HG03457 (cell line): ENCODE data around the gene CA10.

ENCODE experiments used
- ATAC-seq: cut with Tn5 transposase; IDR thresholded peaks from one replicate; pipeline ENCODE4 v1.9.1; 2021; ENCODE audit warnings: moderate number of reproducible peaks; ENCODE audit not compliant: unreplicated experiment

CA10 gene

GRCh38 chr17:51890710-51891109, 267.8 kb downstream of the CA10 start:
- ATAC-seq: no peak

GRCh38 chr17:51888816-51889215, 269.7 kb downstream of the CA10 start:
- ATAC-seq: no peak

- ATAC-seq: no peak
These were observed 281.5 kb downstream of the CA10 start for GRCh38 chr17:51876986-51877385.

GRCh38 chr17:51873302-51873701, 285.2 kb downstream of the CA10 start:
- no peak for ATAC-seq

GRCh38 chr17:51869387-51869786, 289.1 kb downstream of the CA10 start:
- ATAC-seq: no peak

- no peak for ATAC-seq
These were observed 297.5 kb downstream of the CA10 start for GRCh38 chr17:51860954-51861561.

- no peak for ATAC-seq
These were observed 301.4 kb downstream of the CA10 start for GRCh38 chr17:51857052-51857597.

- no peak for ATAC-seq
These were observed 302.7 kb downstream of the CA10 start for GRCh38 chr17:51855806-51856205.

GRCh38 chr17:51853857-51854256, 304.7 kb downstream of the CA10 start:
- ATAC-seq: no peak

- no peak for ATAC-seq
These were observed 305.9 kb downstream of the CA10 start for GRCh38 chr17:51852603-51853002.

- no peak for ATAC-seq
These were observed 308.3 kb downstream of the CA10 start for GRCh38 chr17:51850201-51850600.

GRCh38 chr17:51848451-51848850, 310.1 kb downstream of the CA10 start:
- no peak for ATAC-seq

GRCh38 chr17:51846566-51846965, 311.9 kb downstream of the CA10 start:
- ATAC-seq: no peak

- ATAC-seq: no peak
These were observed 312.7 kb downstream of the CA10 start for GRCh38 chr17:51845776-51846175.

GRCh38 chr17:51842763-51843162, 315.8 kb downstream of the CA10 start:
- ATAC-seq: no peak

- ATAC-seq: no peak
These were observed 316.8 kb downstream of the CA10 start for GRCh38 chr17:51841669-51842068.

- no peak for ATAC-seq
These were observed 317.8 kb downstream of the CA10 start for GRCh38 chr17:51840688-51841087.

- no peak for ATAC-seq
These were observed 324.9 kb downstream of the CA10 start for GRCh38 chr17:51833620-51834019.

- no peak for ATAC-seq
These were observed 325.5 kb downstream of the CA10 start for GRCh38 chr17:51833045-51833444.

GRCh38 chr17:51830886-51831285, 327.6 kb downstream of the CA10 start:
- ATAC-seq: no peak

- ATAC-seq: no peak
These were observed 328.1 kb downstream of the CA10 start for GRCh38 chr17:51830451-51830850.

- ATAC-seq: no peak
These were observed 329.6 kb downstream of the CA10 start for GRCh38 chr17:51828901-51829300.

GRCh38 chr17:51827140-51827539, 331.4 kb downstream of the CA10 start:
- ATAC-seq: no peak
